ENCODE measurements around the gene AXL. TPM values are rescaled to one million over a fixed set of nuclear protein-coding genes. Genes with fewer than 3 reads are reported as not detected.

AXL gene
- total and polyA plus RNA-seq, 2 of the 8 experiments (the other 6 are each of a cell fraction or from before 2014, with no cell fraction given) = 35.3 to 51.0 TPM

DNA sequence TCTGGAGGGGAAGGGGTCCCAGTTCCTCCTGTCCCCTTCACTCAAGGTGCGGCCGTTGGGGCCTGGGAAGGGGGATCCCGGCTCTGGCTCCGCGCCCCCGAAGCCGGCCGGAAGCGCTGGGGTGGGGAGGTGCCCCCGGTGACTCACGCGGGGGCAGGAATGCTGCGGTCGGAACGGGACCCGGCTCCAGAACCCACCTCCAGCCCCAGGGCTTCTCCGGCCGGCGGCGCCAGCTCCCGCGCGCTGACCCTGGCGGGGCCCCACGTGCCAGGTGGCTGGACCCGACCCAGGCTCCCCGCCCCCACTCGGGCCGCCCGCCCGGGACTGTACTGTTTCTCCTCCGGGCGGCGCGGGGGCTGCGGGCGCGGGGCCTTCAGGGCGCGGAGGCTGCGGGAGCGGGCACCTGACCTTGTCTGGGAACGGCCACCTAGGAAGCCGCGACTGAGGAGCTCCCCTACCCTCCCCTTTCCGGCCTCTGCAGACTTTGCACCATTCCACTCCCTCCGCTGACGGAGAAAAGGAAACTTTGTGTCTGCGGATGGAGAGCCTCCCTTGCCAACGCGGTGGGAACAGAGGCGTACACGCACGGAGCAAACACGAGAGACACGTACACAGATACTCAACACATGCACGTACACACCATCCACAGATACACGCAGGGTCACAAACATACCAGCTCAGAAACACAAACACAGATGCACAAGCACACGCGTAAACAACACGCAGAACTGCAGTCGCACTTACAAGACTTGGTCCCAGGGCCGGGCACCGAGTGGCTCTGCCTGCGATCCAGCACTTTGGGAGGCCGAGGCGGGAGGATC is 7.2 kb downstream of the AXL start (continued):
- TF ChIP-seq CHD7 (IDR thresholded peaks at IDR 0.05; ENCODE audit: insufficient replicate concordance, low read length) (no peak), EZH2 (IDR thresholded peaks at IDR 0.05; ENCODE audit: low read depth, low read length, severe bottlenecking) (no peak), SIN3A (conservative IDR thresholded peaks at IDR 0.05 in 1 of 2, IDR thresholded peaks at IDR 0.05 in 1 of 2; ENCODE audit: low read depth in 1 of 2, low read length in 2 of 2) (no peak; a peak in 1 of 4 replicates), KDM1A (IDR thresholded peaks at IDR 0.05; ENCODE audit: borderline replicate concordance, low read length) (0 out of 2 replicates have a peak, but pooled peaks have one; percentile 70), TAF7 (optimal IDR thresholded peaks at IDR 0.05; ENCODE audit: borderline replicate concordance, low read depth, low read length) (no peak)
- TF ChIP-seq, protein P1, sequence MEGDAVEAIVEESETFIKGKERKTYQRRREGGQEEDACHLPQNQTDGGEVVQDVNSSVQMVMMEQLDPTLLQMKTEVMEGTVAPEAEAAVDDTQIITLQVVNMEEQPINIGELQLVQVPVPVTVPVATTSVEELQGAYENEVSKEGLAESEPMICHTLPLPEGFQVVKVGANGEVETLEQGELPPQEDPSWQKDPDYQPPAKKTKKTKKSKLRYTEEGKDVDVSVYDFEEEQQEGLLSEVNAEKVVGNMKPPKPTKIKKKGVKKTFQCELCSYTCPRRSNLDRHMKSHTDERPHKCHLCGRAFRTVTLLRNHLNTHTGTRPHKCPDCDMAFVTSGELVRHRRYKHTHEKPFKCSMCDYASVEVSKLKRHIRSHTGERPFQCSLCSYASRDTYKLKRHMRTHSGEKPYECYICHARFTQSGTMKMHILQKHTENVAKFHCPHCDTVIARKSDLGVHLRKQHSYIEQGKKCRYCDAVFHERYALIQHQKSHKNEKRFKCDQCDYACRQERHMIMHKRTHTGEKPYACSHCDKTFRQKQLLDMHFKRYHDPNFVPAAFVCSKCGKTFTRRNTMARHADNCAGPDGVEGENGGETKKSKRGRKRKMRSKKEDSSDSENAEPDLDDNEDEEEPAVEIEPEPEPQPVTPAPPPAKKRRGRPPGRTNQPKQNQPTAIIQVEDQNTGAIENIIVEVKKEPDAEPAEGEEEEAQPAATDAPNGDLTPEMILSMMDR (IDR thresholded peaks at IDR 0.05; ENCODE audit: control extremely low read depth in 1 of 3, insufficient read depth in 1 of 3, low read depth in 1 of 3, low read length in 3 of 3) = no peak

Data from H1 (cell line).